ENCODE results near the gene KRTAP4-2.
"Not testable (repeated sequence)": the region's sequence is repeated elsewhere in the genome, so short reads cannot be mapped to it uniquely, and the experiment has no call there.

KRTAP4-2 gene

DNA sequence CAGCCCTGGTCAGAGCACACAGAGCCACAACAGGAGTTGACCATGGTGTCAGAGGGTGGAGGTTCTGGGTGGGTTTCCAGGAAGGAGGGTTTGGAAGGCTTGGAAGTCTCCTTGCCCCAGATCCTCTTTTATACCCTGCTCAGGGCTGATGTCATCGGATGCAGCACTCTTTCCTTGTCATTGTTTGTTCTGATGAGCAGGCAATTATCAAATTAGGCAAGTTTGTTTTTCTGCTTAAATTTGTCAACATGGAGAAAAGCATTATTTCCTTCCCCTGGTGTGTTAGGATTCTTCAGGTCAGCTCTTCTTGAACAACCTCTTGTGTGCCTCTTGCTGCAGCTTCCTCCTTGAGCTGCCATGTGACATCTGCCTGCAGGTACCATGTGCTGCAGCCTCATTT lies 17.4 kb downstream of the KRTAP4-2 start, which contains the start of gene KRTAP4-4:
Gene KRTAP4-4, minus strand, starts transcription at position 101 of the 400 bp plus-strand sequence. Its CDS starts 57 bp downstream, at position 44.
- no peak for DNase-seq (ENCODE audit: low spot score)

DNA sequence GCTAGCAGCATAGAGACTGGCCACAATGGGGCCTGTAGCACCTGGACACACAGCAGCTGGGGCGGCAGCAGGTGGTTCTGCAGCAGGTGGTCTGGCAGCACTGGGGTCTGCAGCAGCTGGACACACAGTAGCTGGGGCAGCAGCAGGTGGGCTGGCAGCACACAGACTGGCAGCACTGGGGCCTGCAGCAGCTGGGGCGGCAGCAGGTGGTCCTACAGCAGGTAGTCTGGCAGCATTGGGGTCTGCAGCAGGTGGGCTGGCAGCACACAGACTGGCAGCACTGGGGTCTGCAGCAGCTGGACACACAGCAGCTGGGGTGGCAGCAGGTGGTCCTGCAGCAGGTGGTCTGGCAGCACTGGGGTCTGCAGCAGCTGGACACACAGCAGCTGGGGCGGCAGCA lies 17.8 kb downstream of the KRTAP4-2 start:
- DNase-seq (ENCODE audit: low spot score) = not testable (repeated sequence)

DNA sequence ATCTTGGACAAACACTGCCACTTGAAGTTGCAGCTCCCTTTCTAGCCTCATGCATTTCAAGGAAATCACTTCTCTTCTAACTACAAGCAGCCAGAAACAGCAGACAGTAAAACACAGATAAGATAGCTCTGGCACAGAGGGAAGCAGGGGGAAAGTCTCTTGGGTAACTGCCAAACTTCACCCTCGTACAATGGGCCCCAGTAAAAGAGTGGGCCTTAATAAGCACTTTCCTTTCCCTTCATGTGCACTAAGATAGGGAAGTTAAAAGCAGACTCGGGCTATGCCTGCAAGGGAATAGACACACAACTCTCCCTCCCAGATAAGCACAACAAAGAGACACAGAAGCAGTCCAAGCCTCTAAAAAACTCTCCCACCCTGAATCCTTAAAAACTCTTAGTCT lies 24.2 kb downstream of the KRTAP4-2 start:
- peak; percentile 50 for DNase-seq (ENCODE audit: low spot score)

DNA sequence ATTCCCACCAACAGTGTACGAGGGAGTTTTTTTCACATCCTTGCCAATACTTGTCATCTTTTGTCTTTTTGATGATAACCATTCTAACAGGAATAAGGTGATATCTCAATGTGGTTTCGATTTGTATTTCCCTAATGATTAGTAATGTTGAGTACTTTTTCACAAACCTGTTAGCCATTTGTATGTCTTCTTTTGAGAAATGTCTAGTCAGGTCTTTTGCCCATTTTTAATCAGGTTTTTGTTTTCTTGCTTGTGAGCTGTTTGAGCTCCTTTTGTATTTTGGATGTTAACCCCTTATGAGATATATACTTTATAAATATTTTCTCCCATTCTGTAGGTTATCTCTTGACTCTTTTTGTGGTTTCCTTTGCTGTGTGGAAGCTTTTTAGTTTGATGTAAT lies 26.5 kb downstream of the KRTAP4-2 start:
- no peak for DNase-seq (ENCODE audit: low spot score)

DNA sequence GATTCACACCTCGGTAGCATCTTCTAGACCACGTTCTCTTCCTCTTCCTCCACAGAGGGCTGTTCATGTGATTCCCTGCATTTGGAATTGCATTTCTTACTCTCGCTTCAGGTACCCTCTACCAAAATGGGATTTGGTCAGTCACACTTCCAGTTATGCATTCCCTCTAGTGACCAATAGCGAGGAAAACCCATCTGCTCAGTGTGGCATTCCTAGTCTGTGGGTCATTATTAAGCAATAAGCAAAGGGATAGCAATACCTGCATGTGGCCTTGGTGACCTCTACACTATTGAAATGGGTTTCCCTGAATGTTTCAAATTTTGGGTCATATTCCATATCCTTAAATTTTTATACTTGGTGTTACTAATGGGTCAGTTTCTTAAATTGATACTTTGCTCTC lies 28.0 kb downstream of the KRTAP4-2 start:
- DNase-seq (ENCODE audit: low spot score) = no peak

DNA sequence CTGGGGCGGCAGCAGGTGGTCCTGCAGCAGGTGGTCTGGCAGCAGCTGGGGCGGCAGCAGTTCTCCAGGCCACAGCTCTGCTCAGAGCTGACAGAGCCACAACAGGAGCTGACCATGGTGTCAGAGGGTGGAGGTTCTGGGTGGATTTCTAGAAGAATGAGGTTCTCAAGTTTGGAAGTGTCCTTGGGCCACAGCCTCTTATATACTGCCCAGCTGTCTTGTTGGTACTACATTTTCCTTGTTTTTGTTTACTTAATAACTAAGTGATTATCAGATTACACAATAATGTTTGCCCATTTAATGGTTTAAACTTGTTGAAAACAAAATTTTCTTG lies 28.4 kb downstream of the KRTAP4-2 start, which contains the start of gene KRTAP4-5:
Gene KRTAP4-5, minus strand, starts transcription at position 174 of the 334 bp plus-strand sequence. Its CDS starts 58 bp downstream, at position 116.
- no peak for DNase-seq (ENCODE audit: low spot score)

DNA sequence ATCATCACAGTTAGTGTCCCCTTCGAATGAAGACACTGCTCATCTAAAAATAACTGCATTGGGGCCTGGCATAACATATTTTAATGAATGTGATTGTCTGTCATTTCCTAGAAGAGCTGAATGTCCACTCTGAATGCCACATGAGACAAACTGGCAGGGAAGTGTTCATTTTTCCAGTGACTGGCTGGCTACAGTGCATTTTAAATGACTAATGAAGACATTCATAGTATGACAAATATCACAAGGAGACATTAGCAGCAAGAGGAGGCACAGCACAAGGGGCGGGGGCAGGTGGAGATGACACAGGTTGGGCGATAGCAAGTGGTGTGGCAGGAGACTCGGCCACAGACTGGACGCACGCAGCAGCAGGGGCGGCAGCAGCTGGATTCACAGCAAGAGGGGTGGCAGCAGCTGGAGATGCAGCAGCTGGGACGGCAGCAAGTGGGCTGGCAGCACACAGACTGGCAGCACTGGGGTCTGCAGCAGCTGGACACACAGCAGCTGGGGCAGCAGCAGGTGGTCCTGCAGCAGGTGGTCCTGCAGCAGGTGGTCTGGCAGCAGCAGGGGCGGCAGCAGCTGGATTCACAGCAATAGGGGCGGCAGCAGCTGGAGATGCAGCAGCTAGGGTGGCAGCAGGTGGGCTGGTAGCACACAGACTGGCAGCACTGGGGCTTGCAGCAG lies 28.9 kb downstream of the KRTAP4-2 start:
- DNase-seq (ENCODE audit: low spot score) = not testable (repeated sequence)

DNA sequence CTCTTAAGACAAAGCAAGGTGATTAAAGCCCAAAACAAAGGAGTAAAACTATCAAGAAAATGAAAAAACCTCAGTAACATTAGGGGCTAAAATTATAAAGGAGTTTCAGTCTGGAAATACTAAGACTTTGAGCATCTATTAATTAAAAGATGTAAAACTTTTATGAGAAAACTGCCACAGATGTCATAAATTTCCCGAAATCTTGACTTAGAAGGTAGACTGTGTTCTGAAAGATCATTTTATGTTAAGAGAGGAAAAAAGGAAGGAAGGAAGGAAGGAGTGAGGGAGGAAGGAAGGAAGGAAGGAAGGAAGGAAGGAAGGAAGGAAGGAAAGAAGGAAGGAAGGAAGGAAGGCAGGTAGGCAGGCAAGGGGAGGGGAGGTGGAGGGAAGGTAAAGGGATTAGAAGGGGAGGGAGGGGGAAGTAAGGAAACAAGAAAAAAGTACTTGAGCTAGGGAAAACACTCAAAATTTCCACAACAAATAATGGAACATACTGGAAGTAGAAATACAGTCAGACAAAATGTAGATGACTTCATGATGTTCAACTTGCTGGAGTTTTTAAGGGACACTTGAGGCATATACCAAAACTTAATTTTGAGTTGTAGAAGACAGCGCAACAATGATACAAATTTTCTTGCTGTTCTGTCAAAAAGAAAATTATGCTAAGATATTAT lies 30.4 kb downstream of the KRTAP4-2 start:
- DNase-seq (ENCODE audit: low spot score) = no peak

DNA sequence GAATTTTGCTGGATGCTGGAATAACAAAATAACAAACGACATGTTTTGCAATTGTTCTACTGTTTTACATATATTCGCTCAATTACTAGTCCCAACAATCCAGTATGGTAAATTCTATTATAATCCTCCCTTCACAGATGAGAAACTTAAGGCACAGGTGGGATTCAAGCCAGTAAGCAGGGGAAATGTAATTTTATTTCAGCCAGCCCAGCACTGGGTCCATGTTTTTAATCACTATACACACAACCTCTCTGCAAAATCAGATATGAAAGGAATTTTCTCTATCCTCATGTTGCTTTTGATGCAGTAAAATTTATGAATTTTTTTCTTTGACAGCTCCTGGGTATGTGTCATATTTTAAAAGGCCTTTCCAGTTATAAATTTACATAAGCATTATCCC lies 32.8 kb downstream of the KRTAP4-2 start:
- DNase-seq (ENCODE audit: low spot score) = no peak

DNA sequence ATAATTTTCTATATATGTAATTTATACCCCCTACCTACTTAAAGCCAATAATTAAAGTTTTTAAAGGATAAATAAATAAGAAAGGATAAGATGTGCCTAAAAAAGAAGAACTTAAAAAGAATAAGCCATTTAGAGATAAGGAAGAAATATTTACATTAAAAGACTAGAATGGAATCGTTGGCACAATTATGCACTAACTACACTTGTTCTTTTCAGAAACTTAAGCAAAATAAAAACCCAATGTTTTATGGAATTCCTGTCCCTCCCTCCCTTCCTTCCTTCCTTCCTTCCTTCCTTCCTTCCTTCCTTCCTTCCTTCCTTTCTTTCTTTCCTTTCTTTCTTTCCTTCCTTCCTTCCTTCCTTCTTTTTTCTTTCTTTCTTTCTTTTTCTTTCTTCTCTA lies 33.2 kb downstream of the KRTAP4-2 start:
- no peak for DNase-seq (ENCODE audit: low spot score)

DNA sequence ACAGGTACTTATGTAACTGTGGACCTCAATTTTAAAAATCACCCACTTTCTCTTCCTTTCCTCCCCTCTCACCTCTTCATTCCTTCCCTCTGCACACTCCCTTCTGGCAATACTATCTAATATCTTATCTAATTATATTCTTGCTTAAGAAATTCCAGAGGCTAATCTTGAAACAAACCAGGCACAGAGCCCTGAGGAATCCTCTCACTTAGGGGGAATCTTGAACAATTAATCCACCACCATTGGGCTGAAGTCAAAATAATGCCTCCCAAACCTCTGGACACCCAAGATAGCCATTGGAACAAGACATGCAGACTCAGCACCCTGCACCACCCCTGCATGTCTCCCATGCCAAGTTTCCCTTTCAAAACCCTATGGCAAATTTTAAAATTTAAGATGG lies 36.7 kb downstream of the KRTAP4-2 start:
- no peak for DNase-seq (ENCODE audit: low spot score)

DNA sequence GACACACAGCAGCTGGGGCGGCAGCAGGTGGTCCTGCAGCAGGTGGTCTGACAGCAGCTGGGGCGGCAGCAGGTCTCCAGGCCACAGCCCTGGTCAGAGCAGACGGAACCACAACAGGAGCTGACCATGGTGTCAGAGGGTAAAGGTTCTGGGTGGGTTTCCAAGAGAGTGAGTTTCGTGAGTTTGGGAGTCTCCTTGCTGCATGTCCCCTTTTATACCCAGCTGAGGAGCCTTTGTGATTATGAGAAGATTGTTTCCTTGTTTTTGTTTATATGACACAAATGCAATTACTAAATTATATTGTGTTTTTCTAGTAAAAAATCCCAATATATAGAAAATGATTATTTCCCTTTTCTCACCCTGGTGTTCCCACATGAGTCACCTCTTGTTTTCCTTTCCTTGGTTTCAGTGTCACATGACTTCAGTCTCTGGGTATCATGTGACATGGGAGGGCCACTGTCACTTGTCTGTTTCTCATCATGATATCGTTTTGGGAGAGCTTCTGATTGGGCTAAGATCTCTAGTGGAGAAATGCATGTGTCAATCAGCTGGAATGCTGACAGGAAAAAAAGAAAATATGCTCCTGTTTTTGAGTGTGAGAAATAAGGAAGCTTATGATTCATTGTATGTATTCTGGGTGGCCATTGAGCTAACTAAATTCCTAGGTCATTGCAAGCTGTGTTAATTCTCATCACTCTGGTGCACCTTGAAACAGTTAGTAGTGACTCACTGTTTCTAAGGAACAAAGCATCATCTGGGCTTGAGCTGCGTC lies 37.5 kb downstream of the KRTAP4-2 start, which contains the start of gene KRTAP4-6:
Gene KRTAP4-6, minus strand, starts transcription at position 185 of the 772 bp plus-strand sequence. Its CDS starts 57 bp downstream, at position 128.
- DNase-seq (ENCODE audit: low spot score) = no peak

DNA sequence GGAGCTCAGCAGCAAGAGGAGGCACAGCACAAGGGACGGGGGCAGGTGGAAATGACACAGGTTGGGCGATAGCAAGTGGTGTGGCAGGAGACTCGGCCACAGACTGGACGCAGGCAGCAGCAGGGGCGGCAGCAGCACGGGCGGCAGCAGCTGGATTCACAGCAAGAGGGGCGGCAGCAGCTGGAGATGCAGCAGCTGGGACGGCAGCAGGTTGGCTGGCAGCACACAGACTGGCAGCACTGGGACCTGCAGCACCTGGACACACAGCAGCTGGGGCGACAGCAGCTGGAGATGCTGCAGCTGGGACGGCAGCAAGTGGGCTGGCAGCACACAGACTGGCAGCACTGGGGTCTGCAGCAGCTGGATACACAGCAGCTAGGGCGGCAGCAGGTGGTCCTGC lies 38.2 kb downstream of the KRTAP4-2 start:
- not testable (repeated sequence) for DNase-seq (ENCODE audit: low spot score)

DNA sequence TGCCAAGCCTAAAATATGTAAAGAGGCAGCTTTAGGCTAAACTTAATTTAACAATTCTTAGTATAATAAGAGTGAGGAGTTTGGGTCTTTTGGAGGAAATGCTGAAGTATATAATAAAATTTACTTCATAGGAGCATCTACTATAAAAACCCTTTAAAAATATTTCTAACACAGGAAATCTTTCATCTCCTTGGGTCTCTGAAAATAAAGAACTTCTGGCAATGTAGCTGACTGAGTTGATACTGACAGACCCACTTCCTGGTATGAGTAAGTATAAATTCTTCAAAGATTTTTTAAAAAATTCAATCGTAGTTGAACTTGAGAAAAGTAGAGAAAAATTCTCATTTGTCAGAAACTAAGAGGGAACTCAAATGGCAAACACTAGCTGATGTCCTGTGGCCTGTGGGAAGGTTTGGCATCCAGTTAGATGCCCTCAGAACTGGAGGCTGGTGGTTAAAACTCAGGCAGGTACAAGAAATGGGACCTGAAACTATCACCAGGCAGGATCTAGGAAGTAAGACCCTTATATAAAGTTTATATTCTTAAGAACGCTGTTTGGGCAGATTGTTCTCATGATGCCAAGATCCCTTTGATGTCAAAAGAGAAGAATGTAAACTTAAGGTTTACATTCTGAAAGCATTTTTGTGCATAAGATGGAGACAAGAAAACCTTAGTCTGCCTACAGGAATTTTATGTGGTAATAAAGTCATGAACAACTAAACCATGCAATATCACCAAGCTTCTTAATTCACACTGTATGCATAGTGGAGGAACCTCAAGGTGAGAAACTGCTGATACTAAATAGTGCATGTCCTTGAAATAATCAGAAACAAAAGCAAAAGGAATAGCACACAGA lies 43.9 kb downstream of the KRTAP4-2 start:
- DNase-seq (ENCODE audit: low spot score) = no peak

DNA sequence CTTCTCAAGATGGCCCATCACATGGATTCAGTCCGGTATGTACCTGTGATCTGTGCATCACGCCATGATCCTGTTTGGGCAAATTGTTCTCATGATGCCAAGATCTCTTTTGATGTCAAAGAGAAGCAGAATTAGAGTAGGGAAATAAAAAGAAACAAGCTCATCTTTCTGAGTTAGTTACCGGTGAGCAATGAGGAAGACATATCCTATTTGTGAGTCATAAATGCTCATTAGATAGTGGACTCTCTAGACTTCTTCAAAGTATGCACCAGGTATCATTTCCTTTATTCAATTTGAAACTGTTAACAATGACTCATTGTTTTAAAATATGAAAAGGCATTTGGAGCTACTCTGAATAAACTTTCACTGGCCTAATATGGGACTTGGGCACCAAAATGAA lies 46.0 kb downstream of the KRTAP4-2 start:
- DNase-seq (ENCODE audit: low spot score) = no peak
